DND-41 (cell line): ENCODE results near the gene MACROD2.

ENCODE experiments used
- EZH2 ChIP-seq: IDR thresholded peaks from 3 replicates; pipeline ENCODE4 v1.6.1; 2012; ENCODE audit warnings: borderline replicate concordance, low read depth, mild to moderate bottlenecking, moderate library complexity, low read length, inconsistent platforms; ENCODE audit not compliant: severe bottlenecking
- TF ChIP-seq, protein P1 (sequence below): IDR thresholded peaks from 2 replicates; pipeline ENCODE4 v1.5.1; 2012; ENCODE audit warnings: borderline replicate concordance, low read length, moderate library complexity, mild to moderate bottlenecking; ENCODE audit not compliant: poor library complexity, severe bottlenecking; ENCODE audit errors: extremely low read depth

DNA sequence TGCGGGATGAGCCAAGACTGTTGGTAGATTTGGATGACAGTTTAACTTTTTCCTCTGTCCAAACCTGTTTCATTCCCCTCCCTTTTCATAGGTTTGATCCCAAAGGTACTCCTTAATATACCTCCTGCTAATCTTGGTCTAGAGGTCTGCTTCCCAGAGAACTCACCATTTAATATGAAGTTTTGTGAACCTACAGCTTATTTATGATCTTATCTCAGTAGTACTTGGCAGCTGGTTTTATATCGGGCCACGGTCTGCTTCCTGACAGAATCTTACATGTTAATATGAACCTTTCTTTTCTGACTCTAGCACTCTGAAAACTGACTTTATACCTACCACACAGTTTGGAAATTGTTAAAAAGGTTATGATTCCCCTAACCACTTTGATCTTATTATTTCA is 138.7 kb downstream of the MACROD2 start:
- TF ChIP-seq, protein P1, sequence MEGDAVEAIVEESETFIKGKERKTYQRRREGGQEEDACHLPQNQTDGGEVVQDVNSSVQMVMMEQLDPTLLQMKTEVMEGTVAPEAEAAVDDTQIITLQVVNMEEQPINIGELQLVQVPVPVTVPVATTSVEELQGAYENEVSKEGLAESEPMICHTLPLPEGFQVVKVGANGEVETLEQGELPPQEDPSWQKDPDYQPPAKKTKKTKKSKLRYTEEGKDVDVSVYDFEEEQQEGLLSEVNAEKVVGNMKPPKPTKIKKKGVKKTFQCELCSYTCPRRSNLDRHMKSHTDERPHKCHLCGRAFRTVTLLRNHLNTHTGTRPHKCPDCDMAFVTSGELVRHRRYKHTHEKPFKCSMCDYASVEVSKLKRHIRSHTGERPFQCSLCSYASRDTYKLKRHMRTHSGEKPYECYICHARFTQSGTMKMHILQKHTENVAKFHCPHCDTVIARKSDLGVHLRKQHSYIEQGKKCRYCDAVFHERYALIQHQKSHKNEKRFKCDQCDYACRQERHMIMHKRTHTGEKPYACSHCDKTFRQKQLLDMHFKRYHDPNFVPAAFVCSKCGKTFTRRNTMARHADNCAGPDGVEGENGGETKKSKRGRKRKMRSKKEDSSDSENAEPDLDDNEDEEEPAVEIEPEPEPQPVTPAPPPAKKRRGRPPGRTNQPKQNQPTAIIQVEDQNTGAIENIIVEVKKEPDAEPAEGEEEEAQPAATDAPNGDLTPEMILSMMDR: no peak
- no peak for TF ChIP-seq EZH2
